ENCODE measurements around the gene ERRFI1.

GRCh38 chr1:8047686-8048445 lies 21.8 kb upstream of the ERRFI1 start:
- TF ChIP-seq TAF1 (IDR thresholded peaks at IDR 0.05; ENCODE audit: borderline replicate concordance, low read depth, low read length) (no peak), POLR2A (IDR thresholded peaks at IDR 0.05; ENCODE audit: low read depth, low read length) (no peak)

Data from GM12892 (cell line).